Spleen (tissue), 11 donors: ENCODE results near the gene NIP7. TPM values are rescaled to one million over a fixed set of nuclear protein-coding genes. Genes with fewer than 3 reads are reported as not detected.

Experiments
- DNase-seq: peaks from one replicate; pipeline ENCODE4 v3.0.0-alpha.2; 2020
- H3K27ac ChIP-seq, 8 donors: fragments of 200-600 bp; sonication (generic) in 7 of 8; 1 replicate in 4 of 8; 2 replicates in 4 of 8; pipeline versions ENCODE4 v1.5.0 to v1.8.0; 2016 to 2021; ENCODE audit warnings: inconsistent platforms in 4 of 8, mild to moderate bottlenecking in 4 of 8, moderate library complexity in 1 of 8
- H3K27me3 ChIP-seq, 7 donors: fragments of 200-600 bp; sonication (generic) in 6 of 7; replicated peaks in 1 of 7; 1 replicate in 4 of 7; 2 replicates in 3 of 7; pipeline versions ENCODE4 v1.5.0 to v1.8.0; 2016 to 2021; ENCODE audit warnings: inconsistent platforms in 3 of 7, mild to moderate bottlenecking in 1 of 7
- H3K36me3 ChIP-seq, 6 donors: fragments of 200-600 bp; sonication (generic) in 5 of 6; 1 replicate in 4 of 6; 2 replicates in 2 of 6; pipeline versions ENCODE4 v1.5.0 to v1.8.0; 2016 to 2021; ENCODE audit warnings: inconsistent platforms in 2 of 6
- H3K4me1 ChIP-seq, 6 donors: fragments of 200-600 bp; sonication (generic) in 5 of 6; 1 replicate in 3 of 6; 2 replicates in 3 of 6; pipeline versions ENCODE4 v1.5.0 to v1.8.0; 2016 to 2021; ENCODE audit warnings: inconsistent platforms in 3 of 6
- H3K4me3 ChIP-seq, 8 donors: fragments of 200-600 bp; sonication (generic) in 7 of 8; 1 replicate in 4 of 8; 2 replicates in 4 of 8; pipeline versions ENCODE4 v1.5.0 to v1.8.0; 2016 to 2021; ENCODE audit warnings: inconsistent platforms in 4 of 8, mild to moderate bottlenecking in 4 of 8, moderate library complexity in 2 of 8
- H3K9me3 ChIP-seq, 8 donors: fragments of 200-600 bp; sonication (generic) in 7 of 8; 1 replicate in 4 of 8; 2 replicates in 4 of 8; pipeline versions ENCODE4 v1.5.0 to v1.8.0; 2016 to 2021; ENCODE audit warnings: inconsistent platforms in 4 of 8
- CTCF ChIP-seq, 11 experiments: fragments of 200-600 bp in 7 of 11; fragments of 450-650 bp in 4 of 11; sonication (generic) in 4 of 11; IDR thresholded peaks in 8 of 11; conservative IDR thresholded peaks in 3 of 11; 1 replicate in 7 of 11; 2 replicates in 4 of 11; pipeline versions ENCODE4 v1.4.0 to v1.8.0; 2016 to 2021; ENCODE audit warnings: antibody characterized with exemption in 11 of 11, inconsistent platforms in 4 of 11, mild to moderate bottlenecking in 1 of 11
- POLR2A ChIP-seq, 3 donors: fragments of 450-650 bp; IDR thresholded peaks; one replicate each; pipeline ENCODE4 v1.5.1; 2017; ENCODE audit warnings: antibody characterized with exemption in 3 of 3, mild to moderate bottlenecking in 1 of 3
- POLR2AphosphoS5 ChIP-seq, 3 donors: sonication (generic); formaldehyde crosslinking; IDR thresholded peaks; one replicate each; pipeline ENCODE4 v1.5.1; 2017; ENCODE audit warnings: antibody characterized with exemption in 3 of 3
- WGBS, 5 donors: extraction: QIAGEN DNeasy Blood & Tissue Kit in 3 of 5; methylation state at CpG; one replicate each; pipeline versions ENCODE4 v1.1.5 to v1.1.7; 2013 to 2018; 5-methylcytosine and 5-hydroxymethylcytosine counted together
- intact Hi-C: fragments of 100-400 bp; cut with DNase I; formaldehyde crosslinking; loops from one replicate; pipeline ENCODE4 v1.15.0; 2023; ENCODE audit warnings: low total_unique reads
- polyA plus RNA-seq, 3 donors: library from polyadenylated mRNA; stranded (reverse); fragments of 200-250 nt; gene quantifications; one replicate each; pipeline ENCODE4 v1.2.1, GENCODE V29; 2013
- total RNA-seq, 7 donors: library from RNA; depleted of rRNA in 3 of 7; stranded (reverse); fragments of >200 nt in 3 of 7; fragmentation: NEBNext Ultra II Directional in 4 of 7; extraction: Animal tissue kit (Norgen Biotek cat#: 25700) in 4 of 7; gene quantifications; one replicate each; pipeline versions ENCODE4 v1.1.0 to v1.2.1, GENCODE V29; 2016 to 2021
- donor health status: healthy with polysubstance abuse.
- donor health status: DM: no; HTN: no; CAD: no; lungs with moderate emphysema.
- donor health status: DM: no; HTN: no; CAD: no.
- donor health status: Bipolar disorder and iron deficiency.
- donor health status: healthy.
- donor health status: DM: no; HTN: no; CAD: no.
- donor health status: DM: yes; HTN: yes; CAD: no.

NIP7 gene
- total and polyA plus RNA-seq, 10 donors = 10.2 to 25.0 (median 18.8) TPM

DNA sequence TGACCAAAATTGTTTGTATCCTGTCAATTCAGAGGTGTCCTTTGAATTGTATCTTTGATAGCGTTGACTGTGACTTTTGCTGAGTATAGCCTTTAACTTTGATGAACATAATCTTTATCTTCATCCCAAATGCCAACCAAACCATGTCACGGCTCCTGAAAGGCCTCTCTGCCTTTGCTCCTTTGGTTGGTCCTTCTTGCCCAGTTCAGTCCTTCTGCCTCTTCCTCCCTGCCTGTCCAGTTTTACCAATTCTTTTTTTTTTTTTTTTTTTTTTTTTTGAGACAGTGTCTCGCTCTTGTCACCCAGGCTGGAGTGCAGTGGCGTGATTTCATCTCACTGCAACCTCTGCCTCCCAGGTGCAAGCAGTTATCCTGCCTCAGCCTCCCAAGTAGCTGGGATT, 41.3 kb upstream of the NIP7 start:
- DNase-seq = no peak
- TF ChIP-seq POLR2A (IDR thresholded peaks at IDR 0.05) (no peak), POLR2AphosphoS5 (IDR thresholded peaks at IDR 0.05) (no peak), CTCF (IDR thresholded peaks at IDR 0.05 in 8 of 11, conservative IDR thresholded peaks at IDR 0.05 in 3 of 11) (no peak)
- Histone ChIP-seq H3K4me1 (peaks cover 0 to 29% (median 4%) of the 10 kb centered on the region in 6 donors), H3K4me3 (no peak overlapping the region), H3K27ac (peak overlapping the region in 5 of 8 donors; percentile 20 to 78 (median 56)), H3K36me3 (peaks cover 0 to 72% (median 18%) of the 10 kb centered on the region in 6 donors), H3K27me3 (no peaks in the 10 kb centered on the region), H3K9me3 (no peaks in the 10 kb centered on the region)
- intact Hi-C loops = no loop called here
- 95 to 100% (median 99%) methylated on average over 4 of the region's 4 CpGs for WGBS, 5 donors

DNA sequence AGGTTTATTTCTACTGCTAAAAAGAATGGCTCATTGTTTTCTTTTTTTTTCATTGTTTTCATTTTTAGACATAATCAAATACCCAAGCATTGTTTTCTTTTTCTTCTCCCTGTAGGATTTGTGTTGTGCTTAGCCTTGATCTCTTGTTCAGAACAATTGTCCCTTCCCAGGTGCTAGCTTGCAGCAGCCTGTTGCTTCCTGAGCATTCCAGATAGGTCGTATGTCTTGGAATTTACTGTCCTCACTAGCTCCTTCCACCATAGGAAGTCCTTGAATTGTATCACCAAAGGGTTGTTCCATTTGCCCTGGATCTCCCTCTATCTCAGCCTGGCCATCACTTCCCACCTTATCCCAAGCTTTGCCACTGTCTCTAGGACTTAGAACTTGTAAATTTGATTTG, 38.4 kb upstream of the NIP7 start:
- Histone ChIP-seq H3K27ac (no peak overlapping the region), H3K27me3 (no peaks in the 10 kb centered on the region), H3K4me3 (no peak overlapping the region), H3K9me3 (no peaks in the 10 kb centered on the region), H3K36me3 (peaks cover 0 to 67% (median 18%) of the 10 kb centered on the region in 6 donors), H3K4me1 (peaks cover 0 to 29% (median 4%) of the 10 kb centered on the region in 6 donors)
- intact Hi-C loops = no loop called here
- TF ChIP-seq POLR2AphosphoS5 (IDR thresholded peaks at IDR 0.05) (no peak), CTCF (IDR thresholded peaks at IDR 0.05 in 8 of 11, conservative IDR thresholded peaks at IDR 0.05 in 3 of 11) (no peak), POLR2A (IDR thresholded peaks at IDR 0.05) (no peak)
- no peak for DNase-seq
- WGBS, 5 donors = 58 to 88% (median 71%) methylated on average over 1 of the region's 1 CpG

GRCh38 chr16:69301861-69302260, 37.7 kb upstream of the NIP7 start:
- no peak for DNase-seq

DNA sequence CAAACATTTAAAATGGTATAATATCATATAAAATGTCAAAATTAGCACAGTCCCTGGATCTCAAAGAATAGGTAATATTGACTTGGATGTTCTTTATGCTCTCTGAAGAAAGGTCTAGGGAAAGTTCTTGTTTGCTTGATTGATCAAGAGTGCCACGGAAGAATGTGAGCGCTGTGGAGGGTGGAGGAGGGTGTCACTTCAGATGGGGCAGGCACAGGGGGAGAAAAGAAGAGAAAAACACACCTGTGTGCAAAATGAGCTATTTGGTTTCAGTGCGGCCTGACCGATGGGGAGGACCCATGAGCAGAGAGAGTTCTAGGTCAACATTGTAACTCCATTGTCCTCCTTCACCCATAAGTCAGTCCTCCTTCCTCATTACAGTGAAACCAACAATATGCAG, 37.3 kb upstream of the NIP7 start:
- TF ChIP-seq POLR2A (IDR thresholded peaks at IDR 0.05) (no peak), POLR2AphosphoS5 (IDR thresholded peaks at IDR 0.05) (no peak), CTCF (IDR thresholded peaks at IDR 0.05 in 8 of 11, conservative IDR thresholded peaks at IDR 0.05 in 3 of 11) (no peak)
- no peak overlapping the region for H3K4me3 ChIP-seq
- H3K27me3 ChIP-seq = no peaks in the 10 kb centered on the region
- H3K9me3 ChIP-seq = no peaks in the 10 kb centered on the region
- peaks cover 0 to 66% (median 18%) of the 10 kb centered on the region in 6 donors for H3K36me3 ChIP-seq
- H3K4me1 ChIP-seq = peaks cover 0 to 29% (median 4%) of the 10 kb centered on the region in 6 donors
- intact Hi-C loops = no loop called here
- no peak overlapping the region for H3K27ac ChIP-seq
- WGBS, 5 donors = 88 to 98% (median 93%) methylated on average over 4 of the region's 4 CpGs
- no peak for DNase-seq

More at GRCh38 chr16:69301861-69302260, 37.7 kb upstream of the NIP7 start:
- 92 to 95% (median 93%) methylated on average over 4 of the region's 4 CpGs for WGBS, 5 donors
- Histone ChIP-seq H3K36me3 (peaks cover 0 to 67% (median 18%) of the 10 kb centered on the region in 6 donors), H3K9me3 (no peaks in the 10 kb centered on the region), H3K27ac (no peak overlapping the region), H3K4me1 (peaks cover 0 to 29% (median 4%) of the 10 kb centered on the region in 6 donors), H3K4me3 (no peak overlapping the region), H3K27me3 (no peaks in the 10 kb centered on the region)
- intact Hi-C loops = no loop called here
- TF ChIP-seq POLR2AphosphoS5 (IDR thresholded peaks at IDR 0.05) = no peak
- no peak for TF ChIP-seq CTCF (IDR thresholded peaks at IDR 0.05 in 8 of 11, conservative IDR thresholded peaks at IDR 0.05 in 3 of 11)
- no peak for TF ChIP-seq POLR2A (IDR thresholded peaks at IDR 0.05)
